DMS153 (cell line): Measurements from ENCODE around the gene TCF7.

Experiments used
- DNase-seq: peaks from one replicate; lab custom pipeline; 2025; lab: John Stamatoyannopoulos, UW

TCF7 gene

DNA sequence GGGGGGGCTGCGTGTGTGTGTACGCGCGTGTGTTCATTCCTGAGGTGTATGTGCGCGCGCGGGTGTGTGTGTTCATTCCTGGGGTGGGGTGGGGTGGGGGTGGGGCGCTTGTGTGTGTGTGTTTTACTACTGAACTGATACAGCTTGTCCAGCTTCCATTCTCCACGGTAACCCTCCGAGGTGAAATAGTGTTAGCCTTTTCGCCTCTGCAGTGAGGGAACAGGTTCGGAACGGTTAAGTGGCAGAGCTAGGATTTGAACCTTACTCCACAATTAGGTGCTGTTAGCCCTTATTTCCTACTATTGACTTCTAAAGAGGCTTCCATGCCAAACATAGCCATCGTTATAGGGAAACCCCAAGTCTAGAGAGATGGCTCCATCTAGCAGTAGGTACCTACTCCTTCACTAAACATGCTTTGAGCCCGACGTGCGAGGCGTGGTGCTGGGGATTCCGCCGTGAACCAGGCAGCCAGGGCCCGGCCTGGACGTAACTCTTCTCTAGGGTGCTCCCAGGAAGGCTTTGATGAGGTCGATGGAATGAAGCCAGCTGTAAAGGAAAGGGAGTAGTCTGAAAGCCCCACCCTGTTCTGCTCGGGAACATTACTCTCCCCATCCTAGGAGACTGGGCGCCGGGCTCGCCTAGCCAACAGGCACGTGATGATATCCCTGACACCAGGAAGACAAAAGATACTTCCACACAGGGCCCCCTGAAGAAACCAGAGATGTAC is 63.1 kb downstream of the TCF7 start:
- peak; percentile 3 for DNase-seq

DNA sequence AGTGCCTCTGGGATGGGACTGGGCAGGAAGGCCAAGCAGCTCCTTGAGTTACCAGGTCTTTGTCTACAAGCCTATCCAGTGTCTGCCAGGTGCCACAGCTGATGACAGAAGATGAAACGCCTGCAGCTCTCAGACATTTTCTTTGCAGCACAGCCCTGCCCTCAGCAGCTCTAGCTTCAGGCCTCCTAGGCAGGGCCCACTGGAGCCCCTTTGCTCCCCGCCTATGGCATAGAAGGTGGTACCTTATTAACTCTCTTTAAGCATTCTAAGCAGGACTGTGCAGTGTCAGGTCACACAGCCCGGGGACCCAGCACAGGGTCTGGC is 63.6 kb downstream of the TCF7 start:
- DNase-seq, result no peak

DNA sequence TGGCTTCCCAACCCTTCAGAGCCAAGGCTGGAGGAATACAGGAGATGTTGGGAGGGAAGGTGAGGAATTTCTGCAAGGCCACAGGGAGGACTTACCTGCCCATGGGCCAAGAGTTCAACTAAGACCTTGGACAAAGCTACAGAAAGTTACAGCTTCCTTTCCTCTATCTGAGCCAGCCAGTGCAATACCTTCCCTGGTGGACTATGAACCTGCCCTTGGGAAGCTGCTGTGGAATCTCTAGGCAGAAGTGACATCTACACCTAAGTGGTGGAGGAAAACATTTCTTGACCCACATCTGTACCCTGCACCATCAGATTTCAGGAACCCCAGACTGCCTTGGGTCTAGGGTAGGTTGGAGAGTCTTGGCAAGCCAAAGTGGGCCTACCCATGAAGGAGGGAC is 69.0 kb downstream of the TCF7 start:
- no peak for DNase-seq

DNA sequence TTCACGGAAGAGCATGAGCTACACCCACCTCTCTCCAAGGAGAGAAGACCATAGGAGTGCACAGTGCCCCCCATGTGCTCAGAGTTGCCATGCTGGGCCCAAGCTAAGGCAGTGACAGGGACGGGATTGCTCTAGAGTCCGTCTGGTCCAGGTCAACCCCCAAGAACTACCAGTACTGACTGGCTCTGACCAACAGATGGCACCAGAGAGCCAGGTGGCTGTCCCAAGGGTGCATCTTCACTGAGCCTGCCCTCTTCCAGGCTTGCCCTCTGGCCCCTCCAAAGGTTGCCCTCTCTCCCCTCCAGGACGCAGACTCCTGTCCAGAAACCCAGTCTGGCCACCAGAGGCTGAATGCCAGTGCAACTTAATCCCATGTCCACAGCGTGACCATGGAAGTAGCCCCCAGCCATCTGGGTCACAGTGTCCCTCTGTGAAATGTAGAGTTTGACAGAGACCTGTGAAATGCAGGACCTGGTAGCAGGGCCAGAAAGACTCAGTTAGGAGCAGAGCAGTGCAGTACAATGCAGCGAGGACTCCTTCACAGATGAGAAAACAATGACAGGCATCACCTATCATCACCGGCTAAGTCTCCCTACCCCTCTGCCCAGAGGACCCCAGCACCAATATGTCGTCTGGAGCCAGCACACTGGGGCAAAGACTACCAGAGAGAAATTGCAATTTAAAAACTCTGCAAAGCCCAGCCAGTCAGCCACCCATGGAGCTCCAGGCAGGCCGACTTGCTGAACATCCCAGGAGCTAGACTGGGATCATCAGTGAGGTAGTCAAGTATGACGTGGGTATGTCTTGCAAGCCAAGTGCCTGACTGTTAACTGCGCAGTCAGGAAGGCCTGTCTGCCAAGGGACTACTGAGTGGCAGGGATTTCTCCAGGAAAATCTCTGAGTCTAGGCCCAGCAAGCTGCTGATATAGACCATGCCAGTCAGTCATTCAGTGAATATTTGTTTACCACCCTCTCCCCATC is 70.0 kb downstream of the TCF7 start:
- DNase-seq, result no peak

- no peak for DNase-seq
Measured at GRCh38 chr5:134188092-134188491, 73.6 kb downstream of the TCF7 start.

DNA sequence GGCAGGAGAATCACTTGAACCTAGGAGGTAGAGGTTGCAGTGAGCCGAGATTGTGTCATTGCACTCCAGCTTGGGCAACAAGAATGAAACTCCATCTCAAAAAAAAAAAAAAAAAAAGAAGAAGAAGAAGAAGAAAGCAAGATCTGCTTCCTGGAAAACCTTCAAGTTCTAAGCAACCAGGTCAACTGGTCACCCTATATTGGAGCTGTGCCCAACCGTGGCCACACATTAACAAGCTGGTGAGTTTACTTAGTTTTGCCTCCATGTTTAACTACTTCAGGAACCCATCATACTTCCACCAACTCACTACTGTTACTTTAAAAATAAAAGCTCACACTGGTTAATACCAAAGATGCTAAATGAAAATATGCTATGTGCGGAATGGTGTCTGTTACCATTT is 74.5 kb downstream of the TCF7 start:
- no peak for DNase-seq

- no peak for DNase-seq
Measured at GRCh38 chr5:134195666-134196065, 81.2 kb downstream of the TCF7 start.
